ENCODE measurements around the gene ABCC3. TPM values are rescaled to one million over a fixed set of nuclear protein-coding genes. Genes with fewer than 3 reads are reported as not detected.

The ABCC3 gene
- total RNA-seq, 1 experiment from 2014 or later: not detected

DNA sequence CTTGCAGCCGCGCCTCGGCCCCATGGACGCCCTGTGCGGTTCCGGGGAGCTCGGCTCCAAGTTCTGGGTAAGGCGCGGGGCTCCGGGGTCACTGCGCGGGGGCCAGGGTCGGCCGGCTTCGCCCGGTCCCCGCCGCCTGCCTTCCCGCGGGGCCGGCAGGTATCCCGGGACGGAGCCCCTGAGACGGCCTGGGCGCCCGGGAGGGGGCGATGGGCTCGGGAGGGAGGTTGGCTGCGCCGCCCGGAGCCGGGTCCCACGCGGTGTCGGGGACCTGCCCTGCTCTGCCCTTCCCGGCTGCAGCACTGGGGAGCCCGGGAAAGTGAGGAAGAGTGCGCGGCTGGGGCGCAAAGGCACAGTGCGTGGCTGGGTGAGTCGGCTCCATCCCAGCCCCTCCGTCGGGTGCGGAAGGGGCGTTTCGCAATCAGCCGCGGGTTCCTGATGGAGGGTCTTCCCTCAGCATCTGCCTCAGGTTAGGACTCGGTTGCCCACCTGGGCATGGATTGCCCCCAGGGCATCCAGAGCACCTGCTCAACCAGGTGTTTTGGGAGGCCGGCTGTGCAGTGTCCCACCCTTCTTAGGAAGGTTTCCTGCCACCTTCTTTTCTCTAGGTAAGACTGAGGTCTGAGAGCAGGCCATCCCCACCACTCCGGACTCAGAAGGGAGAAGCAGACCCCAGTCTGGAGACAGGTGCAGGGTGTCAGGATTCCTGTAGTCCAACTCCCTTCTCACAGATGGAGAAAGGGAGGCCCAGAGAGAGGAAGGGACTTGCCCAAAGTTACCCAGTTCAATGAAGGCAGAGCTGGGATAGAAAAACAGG lies 442 bp downstream of the ABCC3 start:
- Histone ChIP-seq H3K9ac (ENCODE audit: low read length) (no peak overlapping the region), H3K9me3 (ENCODE audit: low read length) (no peaks in the 10 kb centered on the region), H3K9me2 (replicated peaks; ENCODE audit: insufficient read depth, low read length) (no peaks in the 10 kb centered on the region), H2AFZ (ENCODE audit: low read length) (no peak overlapping the region), H3K27ac (ENCODE audit: low read length) (no peak overlapping the region), H3K4me1 (ENCODE audit: low read length) (peaks cover 13% of the 10 kb centered on the region), H3K4me3 (ENCODE audit: low read length) (no peak overlapping the region), H3K79me2 (ENCODE audit: low read length) (no peaks in the 10 kb centered on the region), H3K27me3 (ENCODE audit: low read length) (no peaks in the 10 kb centered on the region), H3K4me2 (ENCODE audit: low read depth, low read length, poor library complexity, severe bottlenecking) (no peak overlapping the region), H3K36me3 (ENCODE audit: insufficient read depth, low read length) (no peaks in the 10 kb centered on the region), H4K20me1 (ENCODE audit: insufficient read depth, low read depth, low read length) (no peaks in the 10 kb centered on the region)
- DNase-seq: no peak

DNA sequence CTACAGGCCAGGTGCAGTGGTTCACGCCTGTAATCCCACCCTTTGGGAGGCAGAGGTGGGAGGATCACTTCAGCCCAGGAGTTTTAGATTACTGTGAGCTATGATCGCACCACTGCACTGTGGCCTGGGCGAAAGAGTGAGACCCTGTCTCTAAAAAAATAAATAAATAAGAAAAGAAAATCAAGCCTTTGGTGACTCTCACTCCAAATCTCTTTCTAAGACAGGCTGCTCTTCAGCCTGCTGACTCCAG lies 976 bp downstream of the ABCC3 start:
- Histone ChIP-seq H3K27me3 (ENCODE audit: low read length) (no peaks in the 10 kb centered on the region), H3K4me3 (ENCODE audit: low read length) (no peak overlapping the region), H3K9ac (ENCODE audit: low read length) (no peak overlapping the region), H4K20me1 (ENCODE audit: insufficient read depth, low read depth, low read length) (no peaks in the 10 kb centered on the region), H3K9me2 (replicated peaks; ENCODE audit: insufficient read depth, low read length) (no peaks in the 10 kb centered on the region), H3K27ac (ENCODE audit: low read length) (no peak overlapping the region), H2AFZ (ENCODE audit: low read length) (no peak overlapping the region), H3K4me2 (ENCODE audit: low read depth, low read length, poor library complexity, severe bottlenecking) (no peak overlapping the region), H3K4me1 (ENCODE audit: low read length) (peaks cover 13% of the 10 kb centered on the region), H3K9me3 (ENCODE audit: low read length) (no peaks in the 10 kb centered on the region), H3K36me3 (ENCODE audit: insufficient read depth, low read length) (no peaks in the 10 kb centered on the region), H3K79me2 (ENCODE audit: low read length) (no peaks in the 10 kb centered on the region)
- DNase-seq: no peak

DNA sequence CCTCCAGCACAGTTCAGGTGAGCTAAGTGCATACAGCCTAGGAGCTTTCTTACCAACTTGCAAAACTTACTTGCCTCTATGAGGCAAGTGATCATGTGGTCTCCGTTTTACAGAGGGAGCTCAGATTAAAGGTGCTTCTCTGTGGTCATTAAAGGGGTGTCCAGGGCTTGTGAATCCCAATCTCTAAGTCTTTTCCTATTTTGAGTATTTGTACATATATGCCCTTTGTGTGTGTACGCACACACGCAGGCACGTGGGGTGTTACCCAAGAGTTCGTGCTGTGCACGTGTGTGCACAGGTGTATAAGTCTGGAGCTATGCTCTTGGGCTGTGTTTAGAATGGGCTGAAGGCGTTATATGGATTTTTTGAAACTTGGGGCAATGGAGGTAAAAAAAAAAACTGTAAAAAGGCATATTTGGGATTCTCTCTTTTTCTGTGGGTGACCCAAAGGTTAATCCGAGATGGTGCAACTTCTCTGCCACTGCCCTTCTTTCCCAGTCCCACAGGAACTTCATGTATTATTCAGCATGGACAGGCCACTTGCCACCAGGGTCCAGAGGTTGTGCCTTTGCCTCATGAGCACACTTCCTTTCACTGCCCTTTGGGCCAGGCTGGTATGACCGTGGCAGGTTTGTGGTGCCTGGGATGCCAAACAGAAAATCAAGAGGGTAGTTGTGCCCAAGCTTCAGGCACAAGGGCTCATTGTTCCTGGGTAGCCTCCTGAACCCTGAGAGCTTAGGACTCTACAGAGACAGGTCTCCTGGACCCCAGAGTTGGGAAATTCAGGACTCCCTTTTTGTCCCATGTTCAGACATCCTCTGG lies 1.5 kb downstream of the ABCC3 start:
- Histone ChIP-seq H3K36me3 (ENCODE audit: insufficient read depth, low read length) (no peaks in the 10 kb centered on the region), H3K9ac (ENCODE audit: low read length) (no peak overlapping the region), H3K9me2 (replicated peaks; ENCODE audit: insufficient read depth, low read length) (no peaks in the 10 kb centered on the region), H3K27ac (ENCODE audit: low read length) (no peak overlapping the region), H2AFZ (ENCODE audit: low read length) (no peak overlapping the region), H3K79me2 (ENCODE audit: low read length) (no peaks in the 10 kb centered on the region), H3K27me3 (ENCODE audit: low read length) (no peaks in the 10 kb centered on the region), H3K9me3 (ENCODE audit: low read length) (no peaks in the 10 kb centered on the region), H3K4me3 (ENCODE audit: low read length) (no peak overlapping the region), H4K20me1 (ENCODE audit: insufficient read depth, low read depth, low read length) (no peaks in the 10 kb centered on the region), H3K4me2 (ENCODE audit: low read depth, low read length, poor library complexity, severe bottlenecking) (no peak overlapping the region), H3K4me1 (ENCODE audit: low read length) (peaks cover 13% of the 10 kb centered on the region)
- no peak for DNase-seq

DNA sequence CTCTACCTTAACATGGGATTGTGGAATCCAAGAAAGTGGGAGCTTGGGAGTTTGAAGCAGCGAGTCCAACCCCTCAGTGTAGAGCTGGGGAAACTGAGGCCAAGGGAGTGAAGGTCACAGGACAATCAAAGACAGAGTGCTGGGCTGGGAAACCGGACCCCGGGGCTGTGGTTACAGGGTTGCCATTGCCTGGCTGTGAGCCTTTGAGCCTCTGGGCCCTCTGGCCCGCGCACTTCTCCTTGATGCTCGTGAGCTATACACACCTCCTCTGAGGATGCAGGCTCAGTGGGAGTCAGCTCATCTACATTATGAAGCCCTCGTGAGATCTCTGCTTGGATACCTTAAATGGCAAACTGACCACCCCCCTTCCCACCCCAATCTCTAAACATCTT lies 2.1 kb downstream of the ABCC3 start:
- no peaks in the 10 kb centered on the region for H3K9me3 ChIP-seq (ENCODE audit: low read length)
- no peaks in the 10 kb centered on the region for H3K9me2 ChIP-seq (replicated peaks; ENCODE audit: insufficient read depth, low read length)
- H3K36me3 ChIP-seq (ENCODE audit: insufficient read depth, low read length): no peaks in the 10 kb centered on the region
- no peaks in the 10 kb centered on the region for H4K20me1 ChIP-seq (ENCODE audit: insufficient read depth, low read depth, low read length)
- H2AFZ ChIP-seq (ENCODE audit: low read length): no peak overlapping the region
- H3K4me3 ChIP-seq (ENCODE audit: low read length): no peak overlapping the region
- no peak overlapping the region for H3K27ac ChIP-seq (ENCODE audit: low read length)
- no peak overlapping the region for H3K9ac ChIP-seq (ENCODE audit: low read length)
- no peaks in the 10 kb centered on the region for H3K27me3 ChIP-seq (ENCODE audit: low read length)
- no peak for DNase-seq
- H3K4me1 ChIP-seq (ENCODE audit: low read length): peaks cover 13% of the 10 kb centered on the region
- H3K4me2 ChIP-seq (ENCODE audit: low read depth, low read length, poor library complexity, severe bottlenecking): no peak overlapping the region
- no peaks in the 10 kb centered on the region for H3K79me2 ChIP-seq (ENCODE audit: low read length)

DNA sequence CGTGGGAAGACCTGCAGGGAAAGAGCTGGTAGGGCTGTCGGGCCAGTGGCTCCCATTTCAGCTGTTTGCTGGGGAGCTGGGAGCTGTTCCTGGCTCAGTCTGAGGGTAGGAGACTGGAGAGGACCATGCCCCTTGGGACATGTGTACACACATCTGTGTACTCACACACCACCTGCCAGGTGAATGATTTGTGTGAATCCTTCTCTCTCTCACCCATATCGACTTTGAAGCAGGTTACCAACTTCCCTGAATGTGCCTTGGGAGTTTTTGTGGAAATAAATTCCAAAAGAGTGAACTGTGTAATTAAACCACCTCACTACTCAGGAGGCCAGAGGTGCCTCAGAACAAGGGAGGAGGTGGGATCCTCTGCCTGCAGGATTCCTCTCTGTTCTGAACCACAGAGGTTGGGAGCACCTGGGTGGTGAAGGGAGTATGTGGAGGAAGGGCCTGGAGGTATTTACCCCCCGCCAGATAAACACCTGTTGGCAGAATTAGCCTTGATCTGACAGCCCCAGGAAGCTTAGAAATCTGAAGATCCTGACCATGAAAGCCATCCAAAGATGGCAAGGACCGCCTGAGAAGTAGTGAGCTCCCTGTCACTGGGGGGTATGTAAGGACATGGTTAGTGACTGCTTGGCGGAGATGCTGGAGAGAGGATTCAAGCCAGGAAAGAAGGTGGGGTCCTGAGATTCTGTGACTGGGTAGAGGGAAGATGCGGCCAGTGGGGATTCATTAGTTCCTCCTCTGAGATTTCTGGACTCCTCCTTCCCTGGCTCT lies 3.3 kb downstream of the ABCC3 start:
- no peaks in the 10 kb centered on the region for H3K27me3 ChIP-seq (ENCODE audit: low read length)
- H4K20me1 ChIP-seq (ENCODE audit: insufficient read depth, low read depth, low read length): no peaks in the 10 kb centered on the region
- H3K4me1 ChIP-seq (ENCODE audit: low read length): peaks cover 13% of the 10 kb centered on the region
- no peaks in the 10 kb centered on the region for H3K36me3 ChIP-seq (ENCODE audit: insufficient read depth, low read length)
- no peaks in the 10 kb centered on the region for H3K9me3 ChIP-seq (ENCODE audit: low read length)
- no peak for DNase-seq
- H3K9ac ChIP-seq (ENCODE audit: low read length): peak overlapping the region; percentile 16; the same call in 1 of the 2 replicates
- no peaks in the 10 kb centered on the region for H3K79me2 ChIP-seq (ENCODE audit: low read length)
- H3K27ac ChIP-seq (ENCODE audit: low read length): no peak overlapping the region
- H3K4me3 ChIP-seq (ENCODE audit: low read length): no peak overlapping the region
- H2AFZ ChIP-seq (ENCODE audit: low read length): no peak overlapping the region
- H3K4me2 ChIP-seq (ENCODE audit: low read depth, low read length, poor library complexity, severe bottlenecking): peak overlapping the region; percentile 28
- no peaks in the 10 kb centered on the region for H3K9me2 ChIP-seq (replicated peaks; ENCODE audit: insufficient read depth, low read length)

DNA sequence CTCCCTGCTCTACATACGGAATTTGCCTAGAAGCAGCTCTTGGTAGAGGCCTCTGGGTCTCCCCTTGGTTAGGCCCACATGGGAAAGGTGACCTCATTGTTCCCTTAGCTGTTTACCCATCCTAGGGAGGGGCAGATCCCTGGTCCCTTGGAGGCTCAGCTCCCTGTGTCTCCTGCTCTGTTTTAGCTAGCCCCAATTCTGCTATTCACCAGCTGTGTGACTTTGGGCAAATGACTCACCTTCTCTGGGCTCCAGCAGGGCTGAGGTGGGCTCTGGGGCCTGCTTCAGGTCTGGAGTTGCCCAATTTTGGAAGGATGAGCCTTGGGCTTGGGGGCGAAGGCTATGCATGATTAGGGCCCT lies 3.9 kb downstream of the ABCC3 start:
- Histone ChIP-seq H4K20me1 (ENCODE audit: insufficient read depth, low read depth, low read length) (no peaks in the 10 kb centered on the region), H3K27ac (ENCODE audit: low read length) (no peak overlapping the region), H3K27me3 (ENCODE audit: low read length) (no peaks in the 10 kb centered on the region), H3K4me1 (ENCODE audit: low read length) (peaks cover 13% of the 10 kb centered on the region), H3K4me2 (ENCODE audit: low read depth, low read length, poor library complexity, severe bottlenecking) (no peak overlapping the region), H3K36me3 (ENCODE audit: insufficient read depth, low read length) (no peaks in the 10 kb centered on the region), H3K79me2 (ENCODE audit: low read length) (no peaks in the 10 kb centered on the region), H3K9ac (ENCODE audit: low read length) (no peak overlapping the region), H3K4me3 (ENCODE audit: low read length) (no peak overlapping the region), H3K9me3 (ENCODE audit: low read length) (no peaks in the 10 kb centered on the region), H3K9me2 (replicated peaks; ENCODE audit: insufficient read depth, low read length) (no peaks in the 10 kb centered on the region), H2AFZ (ENCODE audit: low read length) (no peak overlapping the region)
- DNase-seq: no peak

DNA sequence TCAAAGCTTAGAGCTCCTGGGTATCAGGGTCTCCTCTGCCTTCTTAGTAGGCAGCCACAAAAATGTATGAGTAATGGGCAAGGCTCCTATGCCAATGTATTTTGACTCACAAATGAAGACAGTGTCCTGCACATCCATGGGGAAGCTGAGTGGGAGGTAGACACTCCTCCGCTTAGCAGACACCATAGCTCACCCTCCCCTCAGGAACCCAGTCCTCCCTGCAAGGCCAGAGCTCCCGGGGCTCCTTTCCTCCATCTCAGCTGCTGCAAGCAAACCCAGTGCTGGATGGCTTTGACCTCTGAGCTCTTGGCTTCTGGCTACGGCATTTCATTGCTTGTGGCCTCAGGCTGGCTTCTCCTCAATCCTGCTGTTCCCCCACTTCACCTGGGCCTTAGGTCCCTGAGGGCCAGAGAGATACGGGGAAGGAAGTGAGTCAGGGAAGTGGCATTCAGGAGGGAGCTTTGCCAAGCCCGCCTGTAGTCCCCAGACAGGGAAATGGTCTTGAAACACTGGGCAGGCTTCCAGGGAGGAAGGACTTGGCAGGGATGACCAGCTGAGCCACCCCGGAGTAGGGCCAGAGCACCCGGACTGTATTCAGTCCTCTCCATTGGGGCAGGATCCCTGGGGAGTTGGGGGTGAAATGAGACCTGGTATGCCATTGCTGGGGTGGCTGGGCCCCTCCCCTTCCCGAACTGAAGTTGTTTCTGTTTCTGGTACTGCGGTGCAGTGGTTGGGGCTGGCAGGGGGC lies 4.5 kb downstream of the ABCC3 start:
- Histone ChIP-seq H4K20me1 (ENCODE audit: insufficient read depth, low read depth, low read length) (no peaks in the 10 kb centered on the region), H3K4me2 (ENCODE audit: low read depth, low read length, poor library complexity, severe bottlenecking) (no peak overlapping the region), H3K79me2 (ENCODE audit: low read length) (no peaks in the 10 kb centered on the region)

More for the DNA sequence above, 4.5 kb downstream of the ABCC3 start:
- Histone ChIP-seq H3K36me3 (ENCODE audit: insufficient read depth, low read length) (no peaks in the 10 kb centered on the region), H3K9ac (ENCODE audit: low read length) (no peak overlapping the region), H3K9me3 (ENCODE audit: low read length) (no peaks in the 10 kb centered on the region), H3K27ac (ENCODE audit: low read length) (no peak overlapping the region), H2AFZ (ENCODE audit: low read length) (no peak overlapping the region), H3K4me1 (ENCODE audit: low read length) (peaks cover 13% of the 10 kb centered on the region), H3K4me3 (ENCODE audit: low read length) (no peak overlapping the region), H3K9me2 (replicated peaks; ENCODE audit: insufficient read depth, low read length) (no peaks in the 10 kb centered on the region), H3K27me3 (ENCODE audit: low read length) (no peaks in the 10 kb centered on the region)
- no peak for DNase-seq
